PFSK-1 (cell line): Measurements from ENCODE around the gene OR1F1.

Experiments used
- FOXP2 ChIP-seq: optimal IDR thresholded peaks from 2 replicates; pipeline ENCODE3; 2011; ENCODE audit warnings: borderline replicate concordance, control low read depth, inconsistent platforms; ENCODE audit not compliant: insufficient read depth; ENCODE audit errors: extremely low read length, extremely low read depth
- POLR2AphosphoS5 ChIP-seq: IDR thresholded peaks from 2 replicates; pipeline ENCODE4 v1.6.1; 2012; ENCODE audit warnings: low read depth, mild to moderate bottlenecking, control low read depth, low read length, moderate library complexity
- REST ChIP-seq, 2 experiments: IDR thresholded peaks; 2 replicates each; pipeline versions ENCODE4 v1.6.1 to v1.8.0; 2011 to 2012; ENCODE audit warnings: low read depth in 2 of 2, low read length in 2 of 2, control low read depth in 1 of 2, inconsistent platforms in 1 of 2, mild to moderate bottlenecking in 1 of 2, moderate library complexity in 1 of 2; ENCODE audit not compliant: insufficient read depth in 1 of 2
- SIN3A ChIP-seq: IDR thresholded peaks from 2 replicates; pipeline ENCODE4 v1.6.1; 2012; ENCODE audit warnings: mild to moderate bottlenecking, low read length, moderate library complexity, borderline replicate concordance; ENCODE audit not compliant: insufficient read depth
- TAF1 ChIP-seq: IDR thresholded peaks from 2 replicates; pipeline ENCODE4 v1.6.1; 2012; ENCODE audit warnings: low read length, control low read depth, borderline replicate concordance; ENCODE audit not compliant: insufficient read depth

GRCh38 chr16:3249451-3249850 lies 61.4 kb downstream of the OR1F1 start:
- no peak for TF ChIP-seq SIN3A
- TF ChIP-seq POLR2AphosphoS5: no peak
- TF ChIP-seq REST (IDR thresholded peaks at IDR 0.05; ENCODE audit: insufficient read depth in 1 of 2, low read depth in 2 of 2, low read length in 2 of 2): no peak
- TF ChIP-seq FOXP2: no peak
- no peak for TF ChIP-seq TAF1
